Measurements from ENCODE around the gene SPRYD3. TPM values are rescaled to one million over a fixed set of nuclear protein-coding genes. Genes with fewer than 3 reads are reported as not detected.
"Not testable (repeated sequence)": the region's sequence is repeated elsewhere in the genome, so short reads cannot be mapped to it uniquely, and the experiment has no call there.

Gene SPRYD3
- total RNA-seq, 1 donor from 2014 or later, result 30.0 TPM

GRCh38 chr12:53101931-53102781 lies 23.0 kb upstream of the SPRYD3 start:
- intact Hi-C loops (cut with micrococcal nuclease), result no loop called here

- intact Hi-C loops (cut with micrococcal nuclease), result no loop called here
These were observed 22.1 kb upstream of the SPRYD3 start for GRCh38 chr12:53101266-53101665.

- intact Hi-C loops (cut with micrococcal nuclease), result no loop called here
These were observed 21.4 kb upstream of the SPRYD3 start for GRCh38 chr12:53100466-53101151.

GRCh38 chr12:53099071-53099882 lies 20.1 kb upstream of the SPRYD3 start:
- intact Hi-C loops (cut with micrococcal nuclease), result loop anchor here (1.0 to 2.0 kb wide), 3 partner anchors 20 to 60 kb away; partner anchors contain the start of gene SPRYD3

- intact Hi-C loops (cut with micrococcal nuclease), result loop anchor here (2.0 kb wide), 2 partner anchors 20 to 60 kb away; partner anchors contain the start of gene SPRYD3
These were observed 19.3 kb upstream of the SPRYD3 start for GRCh38 chr12:53098354-53098981.

- intact Hi-C loops (cut with micrococcal nuclease), result loop anchor here (2.0 kb wide), 2 partner anchors 19 to 59 kb away; partner anchors contain the start of gene SPRYD3
These were observed 18.6 kb upstream of the SPRYD3 start, which contains the start of gene IGFBP6 for GRCh38 chr12:53097564-53098353. Gene IGFBP6, plus strand, starts transcription at chr12:53097667. Its CDS starts 51 bp downstream, at chr12:53097718.

- intact Hi-C loops (cut with micrococcal nuclease), result no loop called here
These were observed 18.0 kb upstream of the SPRYD3 start for GRCh38 chr12:53097207-53097563.

- intact Hi-C loops (cut with micrococcal nuclease), result no loop called here
These were observed 17.6 kb upstream of the SPRYD3 start for GRCh38 chr12:53096759-53097158.

- intact Hi-C loops (cut with micrococcal nuclease), result no loop called here
These were observed 17.0 kb upstream of the SPRYD3 start for GRCh38 chr12:53096089-53096741.

- intact Hi-C loops (cut with micrococcal nuclease), result not testable (repeated sequence)
These were observed 16.4 kb upstream of the SPRYD3 start for GRCh38 chr12:53095596-53095895.

GRCh38 chr12:53094796-53095595 lies 15.8 kb upstream of the SPRYD3 start:
- intact Hi-C loops (cut with micrococcal nuclease), result not testable (repeated sequence)

GRCh38 chr12:53094394-53094787 lies 15.2 kb upstream of the SPRYD3 start:
- intact Hi-C loops (cut with micrococcal nuclease), result no loop called here

- intact Hi-C loops (cut with micrococcal nuclease), result no loop called here
These were observed 14.7 kb upstream of the SPRYD3 start for GRCh38 chr12:53093777-53094393.

- intact Hi-C loops (cut with micrococcal nuclease), result no loop called here
These were observed 12.6 kb upstream of the SPRYD3 start for GRCh38 chr12:53091756-53092155.

GRCh38 chr12:53090554-53090953 lies 11.4 kb upstream of the SPRYD3 start:
- intact Hi-C loops (cut with micrococcal nuclease), result no loop called here

GRCh38 chr12:53090105-53090504 lies 10.9 kb upstream of the SPRYD3 start:
- intact Hi-C loops (cut with micrococcal nuclease), result no loop called here

GRCh38 chr12:53086361-53086760 lies 7.2 kb upstream of the SPRYD3 start:
- intact Hi-C loops (cut with micrococcal nuclease), result no loop called here

GRCh38 chr12:53082637-53083175 lies 3.5 kb upstream of the SPRYD3 start:
- intact Hi-C loops (cut with micrococcal nuclease), result no loop called here

All from T-helper 2 cell treated with Interferon-gamma antibody and Interleukin-4, amounts not matched to agents 100 ng/mL and 5 ng/mL, for 36 hours (primary cell).